ENCODE measurements around the gene NHLRC2. TPM values are rescaled to one million over a fixed set of nuclear protein-coding genes. Genes with fewer than 3 reads are reported as not detected.

The NHLRC2 gene
- total and polyA plus RNA-seq, 2 donors (not counting 3 experiments of a cell fraction or from before 2014, with no cell fraction given) = 5.2 to 28.2 TPM

- no peaks in the 10 kb centered on the region for H3K27me3 ChIP-seq (ENCODE audit: control insufficient read depth in 2 of 2, insufficient read depth in 2 of 2, low read length in 2 of 2)
- H3K9me1 ChIP-seq (replicated peaks; ENCODE audit: control insufficient read depth, extremely low read depth, insufficient read depth, low read length) = no peaks in the 10 kb centered on the region
- no peak overlapping the region for H3K9ac ChIP-seq (replicated peaks; ENCODE audit: extremely low read depth, insufficient read depth, low read length)
- POLR2A ChIA-PET = no interaction called here
- H4K20me1 ChIP-seq (replicated peaks; ENCODE audit: control insufficient read depth, extremely low read depth, insufficient read depth, low read length) = no peaks in the 10 kb centered on the region
- H3K27ac ChIP-seq (ENCODE audit: insufficient read depth, low read depth, low read length) = no peak overlapping the region
- FAIRE-seq (no peak), DNase-seq (ENCODE audit: low read depth, low spot score) (no peak)
- dilution Hi-C loops (cut with MboI; ENCODE audit: extremely low pct_ligation_motif_present, low sequenced_read_pairs) = no loop called here
- H2AFZ ChIP-seq (ENCODE audit: low read depth, low read length) = no peak overlapping the region
- no peak for TF ChIP-seq JUN (IDR thresholded peaks at IDR 0.05; ENCODE audit: borderline replicate concordance, insufficient read depth, insufficient read length, low read depth)
- no peak for TF ChIP-seq MYC (IDR thresholded peaks at IDR 0.05; ENCODE audit: low read depth, low read length)
- TF ChIP-seq POLR2A (IDR thresholded peaks at IDR 0.05; ENCODE audit: low read depth, low read length) = no peak
- no peak for TF ChIP-seq POLR2AphosphoS5 (IDR thresholded peaks at IDR 0.05; ENCODE audit: insufficient read depth, low read depth, low read length)
- peak; percentile 65 for TF ChIP-seq FOS (IDR thresholded peaks at IDR 0.05; ENCODE audit: borderline replicate concordance, insufficient read depth, low read length)
- BruUV-seq (replicated peaks) = no TSS peak
- peaks cover 9% of the 10 kb centered on the region for H3K4me1 ChIP-seq (ENCODE audit: control insufficient read depth, extremely low read depth, insufficient read depth, low read length)
- H3K4me3 ChIP-seq (replicated peaks in 1 of 3; ENCODE audit: insufficient read depth in 1 of 3, low read depth in 1 of 3, low read length in 3 of 3) = no peak overlapping the region
- peak overlapping the region; percentile 18 for H3K4me2 ChIP-seq (ENCODE audit: insufficient read depth, low read length)
- no peaks in the 10 kb centered on the region for H3K79me2 ChIP-seq (ENCODE audit: control insufficient read depth, insufficient read depth, low read length)
- peaks cover 0 to 4% of the 10 kb centered on the region in 2 experiments for H3K36me3 ChIP-seq (ENCODE audit: control insufficient read depth in 2 of 2, extremely low read depth in 1 of 2, insufficient read depth in 2 of 2, low read length in 2 of 2)
- intact Hi-C loops (cut with micrococcal nuclease) = no loop called here
- CTCF ChIA-PET = interaction anchor here (0.7 to 1.6 kb wide), 7 partner anchors 9 to 36 kb away, joined by 3 to 5 read pairs (median 3); no protein-coding TSS in a partner anchor
- H3K9me3 ChIP-seq (replicated peaks; ENCODE audit: control insufficient read depth, insufficient read depth, low read length) = no peaks in the 10 kb centered on the region
Measured at GRCh38 chr10:113895018-113895417, 40.6 kb downstream of the NHLRC2 start.

- no peaks in the 10 kb centered on the region for H4K20me1 ChIP-seq (replicated peaks; ENCODE audit: control insufficient read depth, extremely low read depth, insufficient read depth, low read length)
- FAIRE-seq = no peak
Measured at GRCh38 chr10:113897693-113898618, 43.5 kb downstream of the NHLRC2 start.

More at GRCh38 chr10:113897693-113898618, 43.5 kb downstream of the NHLRC2 start:
- Histone ChIP-seq H3K9ac (replicated peaks; ENCODE audit: extremely low read depth, insufficient read depth, low read length) (no peak overlapping the region), H2AFZ (ENCODE audit: low read depth, low read length) (no peak overlapping the region), H3K79me2 (ENCODE audit: control insufficient read depth, insufficient read depth, low read length) (no peaks in the 10 kb centered on the region), H3K4me2 (ENCODE audit: insufficient read depth, low read length) (no peak overlapping the region), H3K36me3 (ENCODE audit: control insufficient read depth in 2 of 2, extremely low read depth in 1 of 2, insufficient read depth in 2 of 2, low read length in 2 of 2) (peaks cover 0 to 17% of the 10 kb centered on the region in 2 experiments), H3K4me3 (replicated peaks in 1 of 3; ENCODE audit: insufficient read depth in 1 of 3, low read depth in 1 of 3, low read length in 3 of 3) (no peak overlapping the region), H3K27ac (ENCODE audit: insufficient read depth, low read depth, low read length) (no peak overlapping the region), H3K27me3 (ENCODE audit: control insufficient read depth in 2 of 2, insufficient read depth in 2 of 2, low read length in 2 of 2) (no peaks in the 10 kb centered on the region), H3K9me1 (replicated peaks; ENCODE audit: control insufficient read depth, extremely low read depth, insufficient read depth, low read length) (no peaks in the 10 kb centered on the region), H3K9me3 (replicated peaks; ENCODE audit: control insufficient read depth, insufficient read depth, low read length) (no peaks in the 10 kb centered on the region), H3K4me1 (ENCODE audit: control insufficient read depth, extremely low read depth, insufficient read depth, low read length) (peaks cover 9% of the 10 kb centered on the region)
- BruUV-seq (replicated peaks) = no TSS peak
- ChIA-PET CTCF (interaction anchor here (1.0 to 1.2 kb wide), 2 partner anchors 25 to 205 kb away, joined by 3 read pairs; no protein-coding TSS in a partner anchor), POLR2A (no interaction called here)
- intact Hi-C loops (cut with micrococcal nuclease) (no loop called here), dilution Hi-C loops (cut with MboI; ENCODE audit: extremely low pct_ligation_motif_present, low sequenced_read_pairs) (no loop called here)
- no peak for DNase-seq (ENCODE audit: low read depth, low spot score)
- TF ChIP-seq POLR2A (IDR thresholded peaks at IDR 0.05; ENCODE audit: low read depth, low read length) (no peak), FOS (IDR thresholded peaks at IDR 0.05; ENCODE audit: borderline replicate concordance, insufficient read depth, low read length) (no peak), MAX (IDR thresholded peaks at IDR 0.05; ENCODE audit: insufficient read depth, insufficient read length) (no peak), MYC (IDR thresholded peaks at IDR 0.05; ENCODE audit: low read depth, low read length) (no peak)

Measured in endothelial cell of umbilical vein (primary cell).